Upper lobe of right lung (tissue), 1 donor: ENCODE data around the gene RBM39. TPM values are rescaled to one million over a fixed set of nuclear protein-coding genes. Genes with fewer than 3 reads are reported as not detected.
"Not testable (repeated sequence)": the region's sequence is repeated elsewhere in the genome, so short reads cannot be mapped to it uniquely, and the experiment has no call there.

Source experiments
- ATAC-seq: fragments of 200-7000 bp; cut with Tn5 transposase; one replicate; pipeline ENCODE4 v1.9.1; 2020; ENCODE audit warnings: mild to moderate bottlenecking, moderate library complexity
- DNase-seq: peaks from one replicate; pipeline ENCODE4 v3.0.0-alpha.2; 2020
- H3K27ac ChIP-seq: fragments of 200-600 bp; one replicate; pipeline ENCODE4 v1.8.0; 2022
- H3K27me3 ChIP-seq: fragments of 200-600 bp; one replicate; pipeline ENCODE4 v1.8.0; 2022; ENCODE audit warnings: mild to moderate bottlenecking
- H3K36me3 ChIP-seq: fragments of 200-600 bp; one replicate; pipeline ENCODE4 v1.8.0; 2022
- H3K4me1 ChIP-seq: fragments of 200-600 bp; one replicate; pipeline ENCODE4 v1.8.0; 2022
- H3K4me3 ChIP-seq: fragments of 200-600 bp; one replicate; pipeline ENCODE4 v1.8.0; 2022; ENCODE audit warnings: mild to moderate bottlenecking
- H3K9me3 ChIP-seq: fragments of 200-600 bp; one replicate; pipeline ENCODE4 v1.8.0; 2022
- intact Hi-C: fragments of 100-400 bp; cut with DNase I; formaldehyde crosslinking; loops from one replicate; pipeline ENCODE4 v1.11.0; 2022
- total RNA-seq: library from RNA; stranded (reverse); fragmentation: NEBNext Ultra II Directional; extraction: Animal tissue kit (Norgen Biotek cat#: 25700); gene quantifications from one replicate; pipeline ENCODE4 v1.2.1, GENCODE V29; 2021
- TF ChIP-seq, protein P1 (sequence below): fragments of 200-600 bp; IDR thresholded peaks from one replicate; pipeline ENCODE4 v1.8.0; 2022; ENCODE audit warnings: antibody characterized with exemption
- donor health status: DM: no; HTN: yes; CAD: no; lungs with severe emphysema.

Gene RBM39
- total RNA-seq, 1 donor from 2014 or later: 298 TPM

DNA sequence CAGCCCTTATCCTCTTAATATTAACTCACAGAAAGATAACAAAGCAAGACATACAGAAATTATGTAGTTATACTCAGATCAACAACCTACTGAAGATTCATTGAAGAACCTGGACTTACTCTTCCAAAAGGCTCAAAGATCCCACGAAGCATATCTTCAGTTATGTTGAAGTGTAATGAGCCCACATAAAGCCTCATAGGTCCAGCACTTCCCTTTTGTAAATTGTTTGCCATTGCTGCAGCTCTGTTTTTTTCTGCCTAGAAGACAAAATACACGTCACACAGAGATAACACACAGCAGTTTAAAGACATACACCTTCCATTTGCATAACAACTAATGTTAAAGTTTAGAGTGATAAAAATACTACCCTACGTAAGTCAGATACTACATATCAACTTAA lies 20.4 kb downstream of the RBM39 start:
- H3K27me3 ChIP-seq: no peaks in the 10 kb centered on the region
- TF ChIP-seq, protein P1, sequence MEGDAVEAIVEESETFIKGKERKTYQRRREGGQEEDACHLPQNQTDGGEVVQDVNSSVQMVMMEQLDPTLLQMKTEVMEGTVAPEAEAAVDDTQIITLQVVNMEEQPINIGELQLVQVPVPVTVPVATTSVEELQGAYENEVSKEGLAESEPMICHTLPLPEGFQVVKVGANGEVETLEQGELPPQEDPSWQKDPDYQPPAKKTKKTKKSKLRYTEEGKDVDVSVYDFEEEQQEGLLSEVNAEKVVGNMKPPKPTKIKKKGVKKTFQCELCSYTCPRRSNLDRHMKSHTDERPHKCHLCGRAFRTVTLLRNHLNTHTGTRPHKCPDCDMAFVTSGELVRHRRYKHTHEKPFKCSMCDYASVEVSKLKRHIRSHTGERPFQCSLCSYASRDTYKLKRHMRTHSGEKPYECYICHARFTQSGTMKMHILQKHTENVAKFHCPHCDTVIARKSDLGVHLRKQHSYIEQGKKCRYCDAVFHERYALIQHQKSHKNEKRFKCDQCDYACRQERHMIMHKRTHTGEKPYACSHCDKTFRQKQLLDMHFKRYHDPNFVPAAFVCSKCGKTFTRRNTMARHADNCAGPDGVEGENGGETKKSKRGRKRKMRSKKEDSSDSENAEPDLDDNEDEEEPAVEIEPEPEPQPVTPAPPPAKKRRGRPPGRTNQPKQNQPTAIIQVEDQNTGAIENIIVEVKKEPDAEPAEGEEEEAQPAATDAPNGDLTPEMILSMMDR: no peak
- H3K9me3 ChIP-seq: no peaks in the 10 kb centered on the region
- intact Hi-C loops: no loop called here
- no peak overlapping the region for H3K27ac ChIP-seq
- DNase-seq: no peak
- no peak overlapping the region for H3K4me3 ChIP-seq
- peaks cover 100% of the 10 kb centered on the region for H3K36me3 ChIP-seq
- H3K4me1 ChIP-seq: peaks cover 4% of the 10 kb centered on the region
- ATAC-seq: no peak

DNA sequence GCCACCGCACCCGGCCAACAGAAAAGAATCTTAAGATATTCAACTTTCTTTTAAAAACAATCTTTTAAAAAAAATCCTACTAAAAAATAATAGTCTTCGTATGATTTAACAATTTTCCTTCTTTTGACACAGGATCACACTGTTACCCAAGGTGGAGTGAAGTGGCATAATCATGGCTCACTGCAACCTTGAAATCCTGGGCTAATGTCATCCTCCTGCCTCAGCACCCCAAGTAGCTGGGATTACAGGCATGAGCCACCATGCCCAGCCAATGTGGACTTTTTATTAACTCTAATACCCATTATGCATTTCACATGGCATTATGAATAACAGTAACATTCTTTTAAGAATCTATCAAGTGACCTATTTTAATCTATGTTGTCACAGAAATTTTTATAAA lies 20.8 kb downstream of the RBM39 start:
- Histone ChIP-seq H3K36me3 (peaks cover 100% of the 10 kb centered on the region), H3K27me3 (no peaks in the 10 kb centered on the region), H3K4me3 (no peak overlapping the region), H3K27ac (no peak overlapping the region), H3K9me3 (no peaks in the 10 kb centered on the region), H3K4me1 (peaks cover 4% of the 10 kb centered on the region)
- ATAC-seq: no peak
- TF ChIP-seq, protein P1: no peak
- intact Hi-C loops: no loop called here
- no peak for DNase-seq

DNA sequence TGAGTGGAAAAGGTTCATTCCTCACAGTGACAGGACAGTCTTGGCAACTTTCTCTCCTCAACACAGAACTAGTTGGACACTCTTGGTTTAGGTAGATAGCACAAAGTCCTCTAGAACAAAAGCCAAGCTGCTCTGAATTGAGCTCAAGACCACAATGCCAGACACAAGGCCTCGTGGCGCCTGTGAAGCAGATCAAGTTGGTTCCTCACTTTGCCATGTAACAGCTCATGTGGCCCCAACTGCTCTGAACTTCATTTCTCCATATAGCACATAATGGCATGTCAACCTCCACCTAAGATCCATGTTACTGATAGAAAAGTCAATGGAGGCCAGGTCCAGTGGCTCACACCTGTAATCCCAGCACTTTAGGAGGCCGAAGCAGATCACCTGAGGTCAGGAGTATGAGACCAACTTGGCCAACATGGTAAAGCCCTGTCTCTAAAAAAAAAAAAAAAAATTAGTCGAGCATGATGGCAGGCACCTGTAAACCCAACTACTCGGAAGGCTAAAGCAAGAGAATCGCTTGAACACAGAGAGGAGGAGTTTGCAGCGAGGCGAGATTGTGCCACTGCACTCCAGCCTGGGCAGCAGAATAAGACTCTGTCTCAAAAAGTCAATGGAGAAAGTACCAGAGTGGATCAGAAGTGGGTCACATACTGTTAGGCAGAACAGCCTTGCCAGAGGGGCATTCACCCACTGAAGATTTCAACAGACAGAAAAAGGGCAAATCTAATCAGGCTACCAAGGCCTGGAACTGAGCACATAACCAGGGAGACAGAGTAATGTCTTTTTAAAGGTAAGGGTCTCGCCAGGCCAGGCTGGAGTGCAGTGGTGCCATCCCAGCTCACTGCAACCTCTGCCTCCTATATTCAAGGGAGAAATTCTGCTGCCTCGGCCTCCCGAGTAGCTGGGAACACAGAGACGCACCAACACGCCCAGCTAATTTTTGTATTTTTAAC lies 21.6 kb downstream of the RBM39 start:
- no peak overlapping the region for H3K4me3 ChIP-seq
- H3K4me1 ChIP-seq: peaks cover 4% of the 10 kb centered on the region
- H3K9me3 ChIP-seq: no peaks in the 10 kb centered on the region
- H3K27me3 ChIP-seq: no peaks in the 10 kb centered on the region
- TF ChIP-seq, protein P1: no peak
- H3K36me3 ChIP-seq: peaks cover 100% of the 10 kb centered on the region
- ATAC-seq (no peak), DNase-seq (no peak)
- H3K27ac ChIP-seq: no peak overlapping the region
- intact Hi-C loops: no loop called here

DNA sequence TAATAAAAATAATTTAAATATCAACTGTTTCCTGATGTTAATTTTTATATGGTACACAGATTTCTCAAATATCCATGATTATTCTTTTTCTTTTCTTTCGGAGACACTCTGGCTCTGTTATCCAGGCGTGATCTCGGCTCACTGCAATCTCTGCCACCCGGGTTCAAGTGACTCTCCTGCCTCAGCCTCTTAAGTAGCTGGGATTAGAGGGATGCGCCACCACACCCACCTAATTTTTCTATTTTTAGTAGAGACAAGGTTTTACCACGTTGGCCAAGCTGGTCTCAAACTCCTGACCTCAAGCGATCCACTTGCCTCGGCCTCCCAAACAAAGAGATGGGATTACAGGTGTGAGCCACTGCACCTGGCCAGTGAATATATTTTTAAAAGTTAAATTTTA lies 22.3 kb downstream of the RBM39 start:
- Histone ChIP-seq H3K36me3 (peaks cover 100% of the 10 kb centered on the region), H3K27me3 (no peaks in the 10 kb centered on the region), H3K4me3 (no peak overlapping the region), H3K27ac (no peak overlapping the region), H3K4me1 (no peaks in the 10 kb centered on the region), H3K9me3 (no peaks in the 10 kb centered on the region)
- TF ChIP-seq, protein P1: no peak
- DNase-seq (no peak), ATAC-seq (no peak)
- intact Hi-C loops: loop anchor here (10.0 kb wide), 1 partner anchor 165 kb away; no protein-coding TSS in a partner anchor

DNA sequence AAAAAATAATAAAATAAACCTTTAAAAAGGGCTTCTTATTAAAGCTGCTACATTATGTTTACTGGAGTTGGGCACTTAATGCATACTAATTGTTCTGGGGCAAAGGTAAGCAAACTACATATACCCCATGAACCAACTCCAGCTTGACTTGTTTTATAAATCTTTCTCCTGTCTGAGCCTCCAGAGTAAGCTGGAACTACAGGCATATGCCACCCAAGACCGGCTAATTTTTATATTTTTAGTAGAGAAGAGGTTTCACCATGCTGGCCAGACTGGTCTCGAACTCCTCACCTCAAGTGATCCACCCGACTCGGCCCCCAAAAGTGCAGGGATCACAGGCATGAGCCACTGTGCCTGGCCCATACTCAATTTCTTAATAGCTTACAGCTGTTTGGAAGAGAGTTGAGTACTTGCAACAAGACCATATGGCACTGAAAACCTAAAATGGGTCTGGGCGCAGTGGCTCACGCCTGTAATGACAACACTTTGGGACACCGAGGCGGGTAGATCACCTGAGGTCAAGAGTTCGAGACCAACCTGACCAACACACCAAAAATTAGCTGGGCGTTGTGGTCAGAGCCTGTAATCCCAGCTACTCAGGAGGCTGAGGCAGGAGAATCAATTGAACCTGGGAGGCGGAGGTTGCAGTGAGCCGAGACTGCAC lies 23.0 kb downstream of the RBM39 start:
- no peaks in the 10 kb centered on the region for H3K9me3 ChIP-seq
- H3K4me3 ChIP-seq: no peak overlapping the region
- no peaks in the 10 kb centered on the region for H3K4me1 ChIP-seq
- intact Hi-C loops: loop anchor here (10.0 kb wide), 1 partner anchor 166 kb away; no protein-coding TSS in a partner anchor
- ATAC-seq (no peak), DNase-seq (no peak)
- TF ChIP-seq, protein P1: no peak
- no peak overlapping the region for H3K27ac ChIP-seq
- no peaks in the 10 kb centered on the region for H3K27me3 ChIP-seq
- H3K36me3 ChIP-seq: peaks cover 100% of the 10 kb centered on the region

DNA sequence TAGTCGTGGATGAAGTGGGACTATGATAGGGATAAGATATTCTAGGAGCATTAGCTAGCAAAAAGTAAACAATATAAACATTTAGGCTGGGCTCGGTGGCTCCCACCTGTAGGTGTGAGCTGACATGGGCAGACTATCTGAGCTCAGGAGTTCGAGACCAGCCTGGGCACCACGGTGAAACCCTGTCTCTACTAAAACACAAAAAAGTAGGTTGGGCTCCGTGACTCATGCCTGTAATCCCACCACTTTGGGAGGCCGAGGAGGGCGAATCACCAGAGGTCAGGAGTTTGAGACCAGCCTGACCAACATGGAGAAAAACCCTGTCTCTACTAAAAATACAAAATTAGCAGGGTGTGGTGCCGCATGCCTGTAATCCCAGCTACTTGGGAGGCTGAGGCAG lies 23.7 kb downstream of the RBM39 start:
- intact Hi-C loops: loop anchor here (10.0 kb wide), 1 partner anchor 166 kb away; no protein-coding TSS in a partner anchor
- H3K36me3 ChIP-seq: peaks cover 100% of the 10 kb centered on the region
- H3K9me3 ChIP-seq, H3K27me3 ChIP-seq, ATAC-seq, H3K4me1 ChIP-seq, H3K27ac ChIP-seq, H3K4me3 ChIP-seq, DNase-seq: not testable (repeated sequence)
